H1 (cell line): ENCODE results near the gene MAP4K5. TPM values are rescaled to one million over a fixed set of nuclear protein-coding genes. Genes with fewer than 3 reads are reported as not detected.

Source experiments
- CEBPB ChIP-seq: IDR thresholded peaks from 2 replicates; pipeline ENCODE4 v1.6.1; 2012; ENCODE audit warnings: low read depth, low read length
- CREB1 ChIP-seq: IDR thresholded peaks from 2 replicates; pipeline ENCODE4 v1.6.1; 2012; ENCODE audit warnings: inconsistent platforms
- EGR1 ChIP-seq: IDR thresholded peaks from 2 replicates; pipeline ENCODE4 v1.6.1; 2011; ENCODE audit warnings: low read depth, low read length, borderline replicate concordance
- GTF2F1 ChIP-seq: IDR thresholded peaks from 2 replicates; pipeline ENCODE4 v1.6.1; 2012; ENCODE audit warnings: low read depth, low read length, improper control_type of control experiment, borderline replicate concordance
- HDAC6 ChIP-seq: IDR thresholded peaks from one replicate; pipeline ENCODE4 v1.7.1; 2012; ENCODE audit warnings: low read depth, mild to moderate bottlenecking, inconsistent platforms, low read length, moderate library complexity
- KDM1A ChIP-seq: fragments of 200-600, 300-600 bp; sonication (generic); IDR thresholded peaks from 2 replicates; pipeline ENCODE4 v1.7.1; 2016; ENCODE audit warnings: mild to moderate bottlenecking, low read length, borderline replicate concordance
- NRF1 ChIP-seq: IDR thresholded peaks from 2 replicates; pipeline ENCODE4 v1.6.1; 2011; ENCODE audit warnings: mild to moderate bottlenecking, low read depth, low read length, improper control_type of control experiment
- POLR2A ChIP-seq, 2 experiments: IDR thresholded peaks; 1 replicate in 1 of 2; 2 replicates in 1 of 2; pipeline ENCODE4 v1.6.1; 2011; ENCODE audit warnings: low read depth in 2 of 2, low read length in 2 of 2, mild to moderate bottlenecking in 2 of 2; ENCODE audit errors: control extremely low read depth in 1 of 2
- RBBP5 ChIP-seq: IDR thresholded peaks from 2 replicates; pipeline ENCODE4 v1.7.1; 2012; ENCODE audit warnings: low read depth, mild to moderate bottlenecking, inconsistent platforms, low read length, moderate library complexity, borderline replicate concordance
- SAP30 ChIP-seq: fragments of 300-600 bp; sonication (generic); IDR thresholded peaks from 2 replicates; pipeline ENCODE4 v1.7.1; 2012; ENCODE audit warnings: low read length, moderate library complexity, mild to moderate bottlenecking, inconsistent platforms; ENCODE audit not compliant: insufficient read depth, insufficient replicate concordance
- SIRT6 ChIP-seq: IDR thresholded peaks from one replicate; pipeline ENCODE4 v1.7.1; 2012; ENCODE audit warnings: low read length, inconsistent platforms
- SP2 ChIP-seq: IDR thresholded peaks from 2 replicates; pipeline ENCODE4 v1.6.1; 2012; ENCODE audit warnings: mild to moderate bottlenecking, low read length, inconsistent platforms
- TAF1 ChIP-seq: IDR thresholded peaks from 2 replicates; pipeline ENCODE4 v1.6.1; 2011; ENCODE audit warnings: mild to moderate bottlenecking, low read depth, low read length
- TCF12 ChIP-seq: IDR thresholded peaks from 2 replicates; pipeline ENCODE4 v1.6.1; 2011; ENCODE audit warnings: low read depth, mild to moderate bottlenecking, low read length
- USF2 ChIP-seq: IDR thresholded peaks from 2 replicates; pipeline ENCODE4 v1.6.1; 2011; ENCODE audit warnings: low read length, improper control_type of control experiment
- ZNF274 ChIP-seq: IDR thresholded peaks from 2 replicates; pipeline ENCODE4 v1.7.0; 2012; ENCODE audit warnings: low read length, borderline replicate concordance; ENCODE audit errors: extremely low read depth
- polyA plus RNA-seq, 7 experiments: library from polyadenylated mRNA; depleted of rRNA in 3 of 7; stranded (reverse) in 5 of 7; unstranded in 2 of 7; fragments of >200 nt in 5 of 7; fragments of 200-250 nt in 2 of 7; gene quantifications; 1 replicate in 5 of 7; 2 replicates in 1 of 7; 4 replicates in 1 of 7; pipeline versions ENCODE4 v1.2.1 to v1.2.3, GENCODE V29; 2011 to 2013; ENCODE audit warnings: missing spikeins in 2 of 7, mixed read lengths in 2 of 7
- total RNA-seq: library from RNA; stranded (reverse); fragmentation: NEBNext Ultra II Directional; extraction: Animal tissue kit (Norgen Biotek cat#: 25700); gene quantifications from 2 replicates; pipeline ENCODE4 v1.2.1, GENCODE V29; 2021
- TF ChIP-seq, protein P1 (sequence below): IDR thresholded peaks from 2 replicates; pipeline ENCODE4 v1.6.1; 2012; ENCODE audit warnings: inconsistent platforms
- TF ChIP-seq, protein P2 (sequence below), 3 experiments: IDR thresholded peaks; 1 replicate in 2 of 3; 2 replicates in 1 of 3; pipeline versions ENCODE4 v1.5.1 to v1.6.1; 2011; ENCODE audit warnings: low read length in 3 of 3, mild to moderate bottlenecking in 3 of 3, inconsistent platforms in 2 of 3, low read depth in 1 of 3, moderate library complexity in 1 of 3; ENCODE audit not compliant: insufficient read depth in 1 of 3; ENCODE audit errors: control extremely low read depth in 1 of 3
- TF ChIP-seq, protein P3 (sequence below): IDR thresholded peaks from 2 replicates; pipeline ENCODE4 v1.6.1; 2012; ENCODE audit warnings: inconsistent platforms
- TF ChIP-seq, protein P4 (sequence below): IDR thresholded peaks from 2 replicates; pipeline ENCODE4 v1.6.1; 2011; ENCODE audit warnings: low read depth, mild to moderate bottlenecking, low read length; ENCODE audit not compliant: insufficient read depth

Gene MAP4K5
- total and polyA plus RNA-seq, 2 of the 8 experiments (the other 6 are each of a cell fraction or from before 2014, with no cell fraction given) = 7.6 to 34.5 TPM

DNA sequence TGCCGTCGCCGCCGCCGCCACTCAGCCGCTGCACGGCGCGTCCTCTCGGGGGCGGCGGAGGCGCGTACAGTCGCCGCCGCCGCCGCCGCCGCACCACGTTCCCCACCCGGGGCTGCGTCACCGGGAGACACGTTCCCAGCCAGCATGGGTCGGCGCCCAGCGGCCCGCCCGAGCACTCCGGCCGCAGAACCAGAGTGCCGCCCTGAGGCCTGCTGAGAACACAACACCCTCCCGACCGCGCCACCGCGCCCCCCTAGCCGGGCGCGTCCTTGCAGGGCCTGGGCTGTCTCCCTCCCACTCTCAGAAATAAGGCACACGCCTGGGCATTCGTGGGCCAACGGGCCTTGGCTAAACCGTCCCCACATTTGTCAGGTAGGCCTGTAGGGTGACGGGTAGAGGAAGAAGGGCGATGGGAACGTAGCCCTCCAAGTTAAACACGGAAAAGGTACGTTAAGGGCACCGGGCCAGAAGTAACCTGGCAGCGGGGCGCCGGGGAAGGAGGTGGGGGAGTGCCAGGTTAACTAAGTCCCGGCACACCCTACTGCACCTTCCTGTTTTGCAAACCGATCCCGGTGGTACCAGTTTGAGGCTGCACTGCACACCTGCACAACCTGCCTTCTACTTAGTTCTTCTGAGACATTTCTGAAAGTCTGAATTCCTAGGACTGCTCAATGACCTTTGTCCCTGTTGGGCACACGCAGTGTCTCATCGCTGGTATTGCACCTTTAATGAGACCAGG is at the start of gene MAP4K5 (continued):
- TF ChIP-seq TCF12 = no peak
- no peak for TF ChIP-seq GTF2F1
- no peak for TF ChIP-seq SAP30
- no peak for TF ChIP-seq CEBPB
- TF ChIP-seq, protein P1, sequence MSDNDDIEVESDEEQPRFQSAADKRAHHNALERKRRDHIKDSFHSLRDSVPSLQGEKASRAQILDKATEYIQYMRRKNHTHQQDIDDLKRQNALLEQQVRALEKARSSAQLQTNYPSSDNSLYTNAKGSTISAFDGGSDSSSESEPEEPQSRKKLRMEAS = peak; percentile 73; the same call in 1 of the 2 replicates
- TF ChIP-seq EGR1 = peak; percentile 59; the same call in 1 of the 2 replicates
- peak in 1 of 2 experiments; percentile 15; a peak in 1 of 3 replicates for TF ChIP-seq POLR2A (IDR thresholded peaks at IDR 0.05; ENCODE audit: control extremely low read depth in 1 of 2, low read depth in 2 of 2, low read length in 2 of 2)
- TF ChIP-seq, protein P2, sequence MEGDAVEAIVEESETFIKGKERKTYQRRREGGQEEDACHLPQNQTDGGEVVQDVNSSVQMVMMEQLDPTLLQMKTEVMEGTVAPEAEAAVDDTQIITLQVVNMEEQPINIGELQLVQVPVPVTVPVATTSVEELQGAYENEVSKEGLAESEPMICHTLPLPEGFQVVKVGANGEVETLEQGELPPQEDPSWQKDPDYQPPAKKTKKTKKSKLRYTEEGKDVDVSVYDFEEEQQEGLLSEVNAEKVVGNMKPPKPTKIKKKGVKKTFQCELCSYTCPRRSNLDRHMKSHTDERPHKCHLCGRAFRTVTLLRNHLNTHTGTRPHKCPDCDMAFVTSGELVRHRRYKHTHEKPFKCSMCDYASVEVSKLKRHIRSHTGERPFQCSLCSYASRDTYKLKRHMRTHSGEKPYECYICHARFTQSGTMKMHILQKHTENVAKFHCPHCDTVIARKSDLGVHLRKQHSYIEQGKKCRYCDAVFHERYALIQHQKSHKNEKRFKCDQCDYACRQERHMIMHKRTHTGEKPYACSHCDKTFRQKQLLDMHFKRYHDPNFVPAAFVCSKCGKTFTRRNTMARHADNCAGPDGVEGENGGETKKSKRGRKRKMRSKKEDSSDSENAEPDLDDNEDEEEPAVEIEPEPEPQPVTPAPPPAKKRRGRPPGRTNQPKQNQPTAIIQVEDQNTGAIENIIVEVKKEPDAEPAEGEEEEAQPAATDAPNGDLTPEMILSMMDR (IDR thresholded peaks at IDR 0.05; ENCODE audit: control extremely low read depth in 1 of 3, insufficient read depth in 1 of 3, low read depth in 1 of 3, low read length in 3 of 3) = peak; percentile 81 to 91 (median 83)
- TF ChIP-seq SP2 = no peak
- TF ChIP-seq, protein P3, sequence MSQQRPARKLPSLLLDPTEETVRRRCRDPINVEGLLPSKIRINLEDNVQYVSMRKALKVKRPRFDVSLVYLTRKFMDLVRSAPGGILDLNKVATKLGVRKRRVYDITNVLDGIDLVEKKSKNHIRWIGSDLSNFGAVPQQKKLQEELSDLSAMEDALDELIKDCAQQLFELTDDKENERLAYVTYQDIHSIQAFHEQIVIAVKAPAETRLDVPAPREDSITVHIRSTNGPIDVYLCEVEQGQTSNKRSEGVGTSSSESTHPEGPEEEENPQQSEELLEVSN = no peak
- no peak for TF ChIP-seq ZNF274
- peak; percentile 62; the same call in 1 of the 2 replicates for TF ChIP-seq CREB1
- TF ChIP-seq RBBP5 = peak; percentile 45; the same call in 1 of the 2 replicates
- TF ChIP-seq HDAC6 = no peak
- no peak for TF ChIP-seq NRF1
- TF ChIP-seq, protein P4, sequence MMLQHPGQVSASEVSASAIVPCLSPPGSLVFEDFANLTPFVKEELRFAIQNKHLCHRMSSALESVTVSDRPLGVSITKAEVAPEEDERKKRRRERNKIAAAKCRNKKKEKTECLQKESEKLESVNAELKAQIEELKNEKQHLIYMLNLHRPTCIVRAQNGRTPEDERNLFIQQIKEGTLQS = no peak
- TF ChIP-seq TAF1 = peak; percentile 54; the same call in 1 of the 2 replicates
- no peak for TF ChIP-seq USF2
- TF ChIP-seq KDM1A = no peak
- TF ChIP-seq SIRT6 = no peak
